ENCODE measurements around the gene DISC1. TPM values are rescaled to one million over a fixed set of nuclear protein-coding genes. Genes with fewer than 3 reads are reported as not detected.

Gene DISC1
- total and polyA plus RNA-seq, 2 experiments from 2014 or later: 2.1 to 6.5 TPM

DNA sequence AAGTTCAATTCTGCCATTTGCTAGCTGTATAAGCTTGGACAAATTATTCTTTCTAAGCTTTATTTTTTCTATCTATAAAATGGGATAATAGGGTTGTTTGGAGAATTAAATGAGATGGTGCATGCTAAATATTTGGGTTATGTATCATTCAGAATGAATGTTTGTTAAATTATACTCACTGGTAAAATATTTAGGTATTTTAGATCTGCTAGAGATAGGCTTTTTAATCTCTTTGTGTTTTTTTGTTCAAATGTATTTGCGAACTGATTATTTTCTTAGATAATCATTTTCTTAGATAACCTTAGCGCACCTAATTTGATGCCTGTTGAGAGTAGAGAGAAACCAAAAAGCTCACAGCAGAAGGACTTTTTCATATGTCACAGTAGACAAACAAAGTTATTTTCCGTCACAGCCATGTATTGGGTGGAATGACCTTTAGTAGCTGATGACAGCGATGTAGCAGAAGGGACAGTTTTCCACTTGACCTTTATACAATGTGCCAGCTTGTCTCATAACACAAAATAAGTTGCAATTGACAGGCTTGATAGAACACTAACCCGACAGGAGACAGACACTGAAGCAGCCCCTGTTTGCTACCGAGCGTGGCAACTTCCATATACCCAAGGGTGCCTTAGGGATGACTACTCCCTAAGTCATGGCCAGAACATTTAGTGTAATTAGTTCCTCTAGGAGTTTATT lies 93.0 kb downstream of the DISC1 start (continued):
- TF ChIP-seq, protein P1, sequence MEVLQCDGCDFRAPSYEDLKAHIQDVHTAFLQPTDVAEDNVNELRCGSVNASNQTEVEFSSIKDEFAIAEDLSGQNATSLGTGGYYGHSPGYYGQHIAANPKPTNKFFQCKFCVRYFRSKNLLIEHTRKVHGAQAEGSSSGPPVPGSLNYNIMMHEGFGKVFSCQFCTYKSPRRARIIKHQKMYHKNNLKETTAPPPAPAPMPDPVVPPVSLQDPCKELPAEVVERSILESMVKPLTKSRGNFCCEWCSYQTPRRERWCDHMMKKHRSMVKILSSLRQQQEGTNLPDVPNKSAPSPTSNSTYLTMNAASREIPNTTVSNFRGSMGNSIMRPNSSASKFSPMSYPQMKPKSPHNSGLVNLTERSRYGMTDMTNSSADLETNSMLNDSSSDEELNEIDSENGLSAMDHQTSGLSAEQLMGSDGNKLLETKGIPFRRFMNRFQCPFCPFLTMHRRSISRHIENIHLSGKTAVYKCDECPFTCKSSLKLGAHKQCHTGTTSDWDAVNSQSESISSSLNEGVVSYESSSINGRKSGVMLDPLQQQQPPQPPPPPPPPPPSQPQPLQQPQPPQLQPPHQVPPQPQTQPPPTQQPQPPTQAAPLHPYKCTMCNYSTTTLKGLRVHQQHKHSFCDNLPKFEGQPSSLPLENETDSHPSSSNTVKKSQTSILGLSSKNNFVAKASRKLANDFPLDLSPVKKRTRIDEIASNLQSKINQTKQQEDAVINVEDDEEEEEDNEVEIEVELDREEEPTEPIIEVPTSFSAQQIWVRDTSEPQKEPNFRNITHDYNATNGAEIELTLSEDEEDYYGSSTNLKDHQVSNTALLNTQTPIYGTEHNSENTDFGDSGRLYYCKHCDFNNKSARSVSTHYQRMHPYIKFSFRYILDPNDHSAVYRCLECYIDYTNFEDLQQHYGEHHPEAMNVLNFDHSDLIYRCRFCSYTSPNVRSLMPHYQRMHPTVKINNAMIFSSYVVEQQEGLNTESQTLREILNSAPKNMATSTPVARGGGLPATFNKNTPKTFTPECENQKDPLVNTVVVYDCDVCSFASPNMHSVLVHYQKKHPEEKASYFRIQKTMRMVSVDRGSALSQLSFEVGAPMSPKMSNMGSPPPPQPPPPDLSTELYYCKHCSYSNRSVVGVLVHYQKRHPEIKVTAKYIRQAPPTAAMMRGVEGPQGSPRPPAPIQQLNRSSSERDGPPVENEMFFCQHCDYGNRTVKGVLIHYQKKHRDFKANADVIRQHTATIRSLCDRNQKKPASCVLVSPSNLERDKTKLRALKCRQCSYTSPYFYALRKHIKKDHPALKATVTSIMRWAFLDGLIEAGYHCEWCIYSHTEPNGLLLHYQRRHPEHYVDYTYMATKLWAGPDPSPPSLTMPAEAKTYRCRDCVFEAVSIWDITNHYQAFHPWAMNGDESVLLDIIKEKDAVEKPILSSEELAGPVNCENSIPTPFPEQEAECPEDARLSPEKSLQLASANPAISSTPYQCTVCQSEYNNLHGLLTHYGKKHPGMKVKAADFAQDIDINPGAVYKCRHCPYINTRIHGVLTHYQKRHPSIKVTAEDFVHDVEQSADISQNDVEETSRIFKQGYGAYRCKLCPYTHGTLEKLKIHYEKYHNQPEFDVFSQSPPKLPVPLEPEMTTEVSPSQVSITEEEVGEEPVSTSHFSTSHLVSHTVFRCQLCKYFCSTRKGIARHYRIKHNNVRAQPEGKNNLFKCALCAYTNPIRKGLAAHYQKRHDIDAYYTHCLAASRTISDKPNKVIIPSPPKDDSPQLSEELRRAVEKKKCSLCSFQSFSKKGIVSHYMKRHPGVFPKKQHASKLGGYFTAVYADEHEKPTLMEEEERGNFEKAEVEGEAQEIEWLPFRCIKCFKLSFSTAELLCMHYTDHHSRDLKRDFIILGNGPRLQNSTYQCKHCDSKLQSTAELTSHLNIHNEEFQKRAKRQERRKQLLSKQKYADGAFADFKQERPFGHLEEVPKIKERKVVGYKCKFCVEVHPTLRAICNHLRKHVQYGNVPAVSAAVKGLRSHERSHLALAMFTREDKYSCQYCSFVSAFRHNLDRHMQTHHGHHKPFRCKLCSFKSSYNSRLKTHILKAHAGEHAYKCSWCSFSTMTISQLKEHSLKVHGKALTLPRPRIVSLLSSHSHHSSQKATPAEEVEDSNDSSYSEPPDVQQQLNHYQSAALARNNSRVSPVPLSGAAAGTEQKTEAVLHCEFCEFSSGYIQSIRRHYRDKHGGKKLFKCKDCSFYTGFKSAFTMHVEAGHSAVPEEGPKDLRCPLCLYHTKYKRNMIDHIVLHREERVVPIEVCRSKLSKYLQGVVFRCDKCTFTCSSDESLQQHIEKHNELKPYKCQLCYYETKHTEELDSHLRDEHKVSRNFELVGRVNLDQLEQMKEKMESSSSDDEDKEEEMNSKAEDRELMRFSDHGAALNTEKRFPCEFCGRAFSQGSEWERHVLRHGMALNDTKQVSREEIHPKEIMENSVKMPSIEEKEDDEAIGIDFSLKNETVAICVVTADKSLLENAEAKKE (CRISPR knock-in tag; IDR thresholded peaks at IDR 0.05): no peak
- no peak for TF ChIP-seq REST (IDR thresholded peaks at IDR 0.05; ENCODE audit: unreplicated experiment)

- peaks cover 6% of the 10 kb centered on the region; the same call in 2 of the 3 replicates for H3K4me1 Mint-ChIP-seq
- no peaks in the 10 kb centered on the region for H3K9me2 ChIP-seq (ENCODE audit: insufficient read depth)
- no peak for DNase-seq (ENCODE audit: low spot score)
- H3K27ac Mint-ChIP-seq: no peak overlapping the region
- no peaks in the 10 kb centered on the region for H3K36me3 Mint-ChIP-seq (ENCODE audit: low read depth)
- no peaks in the 10 kb centered on the region for H3K9me3 Mint-ChIP-seq
- no peak overlapping the region for H3K4me3 ChIP-seq
- no peak overlapping the region for H3K4me3 Mint-ChIP-seq
- no peaks in the 10 kb centered on the region for H3F3A ChIP-seq (replicated peaks; ENCODE audit: low read depth)
- no peaks in the 10 kb centered on the region for H3K27me3 Mint-ChIP-seq (ENCODE audit: insufficient read depth, low read depth, poor library complexity)
- no peak overlapping the region for H2AFZ ChIP-seq
- no peaks in the 10 kb centered on the region for H4K20me1 ChIP-seq (replicated peaks; ENCODE audit: insufficient read depth)
- H3K79me2 ChIP-seq (replicated peaks; ENCODE audit: insufficient read depth): no peaks in the 10 kb centered on the region
- H3K4me2 ChIP-seq: no peak overlapping the region
- no peak for ATAC-seq
- H3K4me1 ChIP-seq (ENCODE audit: insufficient read depth): no peaks in the 10 kb centered on the region
- H3K27me3 ChIP-seq (ENCODE audit: insufficient read depth): no peaks in the 10 kb centered on the region
- no peak for TF ChIP-seq EZH2 (IDR thresholded peaks at IDR 0.05; ENCODE audit: low read depth, unreplicated experiment)
- TF ChIP-seq CREB1 (CRISPR knock-in tag; IDR thresholded peaks at IDR 0.05; ENCODE audit: low read depth): no peak
- TF ChIP-seq CTCF (conservative IDR thresholded peaks at IDR 0.05; ENCODE audit: low read depth in 2 of 2): no peak
- TF ChIP-seq STAT1 (IDR thresholded peaks at IDR 0.05; ENCODE audit: unreplicated experiment): no peak
- TF ChIP-seq JUNB (IDR thresholded peaks at IDR 0.05; ENCODE audit: unreplicated experiment): no peak
- H3K27ac ChIP-seq (ENCODE audit: low read depth): no peak overlapping the region
- H3K36me3 ChIP-seq (ENCODE audit: insufficient read depth): no peaks in the 10 kb centered on the region
Observed at GRCh38 chr1:231720652-231721325, 94.2 kb downstream of the DISC1 start.
